MM.1S (cell line): ENCODE measurements around the gene CHRD.

Experiments used
- EZH2 ChIP-seq: fragments of 300-600 bp; sonication (generic); optimal IDR thresholded peaks from 2 replicates; pipeline ENCODE3; 2017; ENCODE audit warnings: low read depth, mild to moderate bottlenecking, antibody characterized with exemption, low read length, mixed read lengths
- TF ChIP-seq, protein P1 (sequence below): fragments of 300-600 bp; sonication (generic); IDR thresholded peaks from 2 replicates; pipeline ENCODE4 v1.5.1; 2016; ENCODE audit warnings: antibody characterized with exemption, low read length, mixed read lengths

DNA sequence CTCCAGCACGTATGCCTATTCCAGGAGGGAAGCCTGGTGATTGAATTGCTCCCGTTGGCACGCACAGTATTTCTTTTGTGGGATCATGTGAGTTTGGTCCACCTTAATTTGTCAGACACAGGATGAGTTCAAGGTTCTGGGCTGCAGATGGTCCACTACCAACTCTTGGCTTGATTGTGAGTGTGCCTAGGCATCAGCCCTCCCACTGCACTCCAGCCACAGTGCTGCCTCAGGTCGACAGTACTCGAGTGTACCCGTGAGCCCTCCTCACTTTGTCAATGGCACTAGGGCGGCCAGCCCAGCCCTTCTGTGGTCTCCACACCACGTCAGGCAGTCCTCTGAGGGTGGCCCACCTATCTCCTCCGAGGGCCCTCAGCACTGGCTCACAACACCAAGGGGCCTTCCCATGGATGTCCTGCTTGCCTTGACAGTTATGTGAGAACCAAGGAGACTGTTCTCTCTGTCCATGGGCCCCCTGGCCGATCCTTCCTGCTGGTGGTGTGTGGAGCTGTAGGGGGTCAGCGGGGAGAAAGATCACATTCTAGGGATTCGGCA, 30.2 kb downstream of the CHRD start:
- TF ChIP-seq, protein P1, sequence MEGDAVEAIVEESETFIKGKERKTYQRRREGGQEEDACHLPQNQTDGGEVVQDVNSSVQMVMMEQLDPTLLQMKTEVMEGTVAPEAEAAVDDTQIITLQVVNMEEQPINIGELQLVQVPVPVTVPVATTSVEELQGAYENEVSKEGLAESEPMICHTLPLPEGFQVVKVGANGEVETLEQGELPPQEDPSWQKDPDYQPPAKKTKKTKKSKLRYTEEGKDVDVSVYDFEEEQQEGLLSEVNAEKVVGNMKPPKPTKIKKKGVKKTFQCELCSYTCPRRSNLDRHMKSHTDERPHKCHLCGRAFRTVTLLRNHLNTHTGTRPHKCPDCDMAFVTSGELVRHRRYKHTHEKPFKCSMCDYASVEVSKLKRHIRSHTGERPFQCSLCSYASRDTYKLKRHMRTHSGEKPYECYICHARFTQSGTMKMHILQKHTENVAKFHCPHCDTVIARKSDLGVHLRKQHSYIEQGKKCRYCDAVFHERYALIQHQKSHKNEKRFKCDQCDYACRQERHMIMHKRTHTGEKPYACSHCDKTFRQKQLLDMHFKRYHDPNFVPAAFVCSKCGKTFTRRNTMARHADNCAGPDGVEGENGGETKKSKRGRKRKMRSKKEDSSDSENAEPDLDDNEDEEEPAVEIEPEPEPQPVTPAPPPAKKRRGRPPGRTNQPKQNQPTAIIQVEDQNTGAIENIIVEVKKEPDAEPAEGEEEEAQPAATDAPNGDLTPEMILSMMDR, result no peak
- no peak for TF ChIP-seq EZH2
